GM12878 (cell line): ENCODE measurements around the gene NPAS1. TPM values are rescaled to one million over a fixed set of nuclear protein-coding genes. Genes with fewer than 3 reads are reported as not detected.

Experiments
- BRCA1 ChIP-seq: IDR thresholded peaks from 2 replicates; pipeline ENCODE4 v1.6.1; 2011; ENCODE audit warnings: low read depth, low read length, improper control_type of control experiment
- CREB1 ChIP-seq: IDR thresholded peaks from 2 replicates; pipeline ENCODE4 v1.6.1; 2012; ENCODE audit warnings: low read depth, mild to moderate bottlenecking, inconsistent platforms
- DPF2 ChIP-seq: fragments of 450-650 bp; IDR thresholded peaks from 2 replicates; pipeline ENCODE4 v1.6.1; 2017; ENCODE audit warnings: mild to moderate bottlenecking
- HDAC6 ChIP-seq: fragments of 200-600 bp; sonication (generic); IDR thresholded peaks from one replicate; pipeline ENCODE4 v1.8.0; 2017; ENCODE audit warnings: antibody characterized with exemption; ENCODE audit not compliant: unreplicated experiment
- IRF4 ChIP-seq: IDR thresholded peaks from 2 replicates; pipeline ENCODE4 v1.6.1; 2011; ENCODE audit warnings: low read depth, low read length
- PRDM15 ChIP-seq: fragments of 450-650 bp; formaldehyde crosslinking; IDR thresholded peaks from 2 replicates; pipeline ENCODE4 v1.4.0; 2020; ENCODE audit warnings: mild to moderate bottlenecking, moderate library complexity
- REST ChIP-seq: IDR thresholded peaks from 2 replicates; pipeline ENCODE4 v1.6.1; 2012; ENCODE audit warnings: mild to moderate bottlenecking, low read depth, low read length
- STAT1 ChIP-seq: fragments of 450-650 bp; conservative IDR thresholded peaks from 2 replicates; pipeline ENCODE4 v1.6.1; 2014; ENCODE audit warnings: antibody characterized with exemption, mild to moderate bottlenecking
- STAT3 ChIP-seq: IDR thresholded peaks from 2 replicates; pipeline ENCODE4 v1.6.1; 2011; ENCODE audit warnings: low read depth, low read length, improper control_type of control experiment
- polyA plus RNA-seq, 11 experiments: library from polyadenylated mRNA; depleted of rRNA in 4 of 11; unstranded in 6 of 11; stranded (reverse) in 5 of 11; fragments of >200 nt; fragmentation: Nextera tagmentation in 4 of 11; fragmentation: Illumina TruSeq in 1 of 11; extraction: Ambion mirVana in 4 of 11; extraction: Trizol in 1 of 11; gene quantifications; 1 replicate in 1 of 11; 2 replicates in 10 of 11; pipeline versions ENCODE4 v1.2.1 to v1.2.3, GENCODE V29; 2011 to 2016; ENCODE audit warnings: inconsistent platforms in 2 of 11, missing spikeins in 2 of 11, low read depth in 1 of 11
- total RNA-seq, 4 experiments: library from RNA; depleted of rRNA in 3 of 4; stranded (reverse); fragments of >200 nt in 3 of 4; fragmentation: Illumina TruSeq in 1 of 4; extraction: Trizol in 1 of 4; gene quantifications; 2 replicates each; pipeline versions ENCODE4 v1.2.1 to v1.2.3, GENCODE V29; 2013 to 2021
- TF ChIP-seq, protein P1 (sequence below): fragments of 150-350 bp; IDR thresholded peaks from 2 replicates; pipeline ENCODE4 v1.6.1; 2014; ENCODE audit warnings: mild to moderate bottlenecking, low read depth, low read length
- TF ChIP-seq, protein P2 (sequence below): fragments of 450-650 bp; IDR thresholded peaks from 2 replicates; pipeline ENCODE4 v1.6.1; 2017; ENCODE audit warnings: borderline replicate concordance

Gene NPAS1
- total and polyA plus RNA-seq, 10 of the 15 experiments (the other 5 are each of a cell fraction or from before 2014, with no cell fraction given), result 0.14 to 0.72 (median 0.28) TPM; not detected in 3

- no peak for TF ChIP-seq REST
- TF ChIP-seq STAT3, result no peak
- TF ChIP-seq, protein P1, sequence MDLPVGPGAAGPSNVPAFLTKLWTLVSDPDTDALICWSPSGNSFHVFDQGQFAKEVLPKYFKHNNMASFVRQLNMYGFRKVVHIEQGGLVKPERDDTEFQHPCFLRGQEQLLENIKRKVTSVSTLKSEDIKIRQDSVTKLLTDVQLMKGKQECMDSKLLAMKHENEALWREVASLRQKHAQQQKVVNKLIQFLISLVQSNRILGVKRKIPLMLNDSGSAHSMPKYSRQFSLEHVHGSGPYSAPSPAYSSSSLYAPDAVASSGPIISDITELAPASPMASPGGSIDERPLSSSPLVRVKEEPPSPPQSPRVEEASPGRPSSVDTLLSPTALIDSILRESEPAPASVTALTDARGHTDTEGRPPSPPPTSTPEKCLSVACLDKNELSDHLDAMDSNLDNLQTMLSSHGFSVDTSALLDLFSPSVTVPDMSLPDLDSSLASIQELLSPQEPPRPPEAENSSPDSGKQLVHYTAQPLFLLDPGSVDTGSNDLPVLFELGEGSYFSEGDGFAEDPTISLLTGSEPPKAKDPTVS, result no peak
- TF ChIP-seq IRF4, result no peak
- TF ChIP-seq STAT1, result no peak
- TF ChIP-seq HDAC6, result no peak
- TF ChIP-seq, protein P2, sequence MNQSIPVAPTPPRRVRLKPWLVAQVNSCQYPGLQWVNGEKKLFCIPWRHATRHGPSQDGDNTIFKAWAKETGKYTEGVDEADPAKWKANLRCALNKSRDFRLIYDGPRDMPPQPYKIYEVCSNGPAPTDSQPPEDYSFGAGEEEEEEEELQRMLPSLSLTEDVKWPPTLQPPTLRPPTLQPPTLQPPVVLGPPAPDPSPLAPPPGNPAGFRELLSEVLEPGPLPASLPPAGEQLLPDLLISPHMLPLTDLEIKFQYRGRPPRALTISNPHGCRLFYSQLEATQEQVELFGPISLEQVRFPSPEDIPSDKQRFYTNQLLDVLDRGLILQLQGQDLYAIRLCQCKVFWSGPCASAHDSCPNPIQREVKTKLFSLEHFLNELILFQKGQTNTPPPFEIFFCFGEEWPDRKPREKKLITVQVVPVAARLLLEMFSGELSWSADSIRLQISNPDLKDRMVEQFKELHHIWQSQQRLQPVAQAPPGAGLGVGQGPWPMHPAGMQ, result no peak
- no peak for TF ChIP-seq DPF2
- no peak for TF ChIP-seq CREB1
- no peak for TF ChIP-seq BRCA1
- TF ChIP-seq PRDM15, result no peak
These were observed 27.7 kb downstream of the NPAS1 start (continued) for GRCh38 chr19:47047272-47047762.
